ENCODE results near the gene FREY1. TPM values are rescaled to one million over a fixed set of nuclear protein-coding genes. Genes with fewer than 3 reads are reported as not detected.

The FREY1 gene
- total and polyA plus RNA-seq, 9 of the 15 experiments (the other 6 are each of a cell fraction or from before 2014, with no cell fraction given): 0.25 to 1.5 (median 1.1) TPM; not detected in 5

GRCh38 chr11:45879803-45880686 lies 27.0 kb downstream of the FREY1 start (continued):
- TF ChIP-seq HLTF (IDR thresholded peaks at IDR 0.05) (no peak), ZBTB43 (CRISPR knock-in tag; IDR thresholded peaks at IDR 0.05) (no peak), RB1 (IDR thresholded peaks at IDR 0.05; ENCODE audit: low read depth) (no peak), BRF1 (IDR thresholded peaks at IDR 0.05; ENCODE audit: borderline replicate concordance, extremely low read depth, insufficient read length) (no peak), ZNF133 (CRISPR knock-in tag; IDR thresholded peaks at IDR 0.05) (no peak), ZNF197 (CRISPR knock-in tag; IDR thresholded peaks at IDR 0.05; ENCODE audit: low read depth) (peak; percentile 31; the same call in 1 of the 2 replicates), ETV1 (tag; conservative IDR thresholded peaks at IDR 0.05; ENCODE audit: low read depth) (peak; percentile 96), CBX2 (IDR thresholded peaks at IDR 0.05; ENCODE audit: insufficient read depth, low read length, poor library complexity, severe bottlenecking) (no peak), SMAD1 (IDR thresholded peaks at IDR 0.05; ENCODE audit: low read depth, low read length, partially characterized antibody) (no peak), CXXC5 (CRISPR knock-in tag; IDR thresholded peaks at IDR 0.05) (peak; percentile 30; the same call in 1 of the 2 replicates), ZNF699 (CRISPR knock-in tag; IDR thresholded peaks at IDR 0.05; ENCODE audit: insufficient replicate concordance) (no peak), POLR2B (IDR thresholded peaks at IDR 0.05; ENCODE audit: low read depth, partially characterized antibody) (no peak), NR2C2 (CRISPR knock-in tag; IDR thresholded peaks at IDR 0.05) (no peak), NR2C2 (tag; IDR thresholded peaks at IDR 0.05) (no peak), TEAD2 (tag; IDR thresholded peaks at IDR 0.05) (no peak), RBM17 (IDR thresholded peaks at IDR 0.05; ENCODE audit: borderline replicate concordance, low read depth, low read length) (no peak), ZNF740 (CRISPR knock-in tag; IDR thresholded peaks at IDR 0.05) (no peak), ZNF740 (tag; IDR thresholded peaks at IDR 0.05) (no peak), TEAD1 (CRISPR knock-in tag; IDR thresholded peaks at IDR 0.05) (no peak), ASH1L (IDR thresholded peaks at IDR 0.05; ENCODE audit: borderline replicate concordance, low read depth, partially characterized antibody) (no peak), HMBOX1 (IDR thresholded peaks at IDR 0.05) (peak; percentile 51; the same call in 1 of the 2 replicates), NFYB (IDR thresholded peaks at IDR 0.05; ENCODE audit: extremely low read depth, insufficient read length) (no peak), RFX5 (IDR thresholded peaks at IDR 0.05; ENCODE audit: low read depth, low read length) (no peak), RBM15 (IDR thresholded peaks at IDR 0.05; ENCODE audit: insufficient read depth, low read length) (no peak)

All from K562 (cell line).